Stimulated activated CD8-positive, alpha-beta memory T cell treated with anti-CD3 and anti-CD28 coated beads, Interleukin-12 subunit alpha, Interleukin-12 subunit beta, amount 100 ng/mL, for 24 hours (primary cell): Measurements from ENCODE around the gene TCTN1.
A peak's percentile ranks its signal among the peaks of the same experiment; 100 is the strongest.

Experiments used
- DNase-seq: peaks from one replicate; pipeline ENCODE4 v3.0.0-alpha.2; 2020; ENCODE audit errors: extremely low read depth

The TCTN1 gene

DNA sequence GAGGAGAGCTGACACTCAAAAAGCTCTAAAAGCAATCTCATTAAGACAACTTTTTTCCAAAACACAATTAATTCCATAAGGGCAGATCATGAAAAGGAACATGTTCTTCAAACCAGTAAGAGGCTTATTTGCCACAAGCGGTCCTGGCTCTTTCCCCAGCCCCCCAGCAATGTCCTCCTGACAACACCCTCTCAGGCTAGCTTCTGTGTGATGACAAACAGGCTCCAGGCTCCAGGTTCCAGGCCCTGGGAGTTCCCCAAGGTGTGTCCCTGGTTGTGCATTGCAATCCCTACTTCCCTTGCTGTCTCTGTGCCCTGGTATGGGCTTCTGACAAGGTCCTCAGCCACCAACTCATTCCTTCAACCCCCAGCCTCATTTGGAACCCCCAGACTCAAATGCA, 66.1 kb downstream of the TCTN1 start:
- no peak for DNase-seq

DNA sequence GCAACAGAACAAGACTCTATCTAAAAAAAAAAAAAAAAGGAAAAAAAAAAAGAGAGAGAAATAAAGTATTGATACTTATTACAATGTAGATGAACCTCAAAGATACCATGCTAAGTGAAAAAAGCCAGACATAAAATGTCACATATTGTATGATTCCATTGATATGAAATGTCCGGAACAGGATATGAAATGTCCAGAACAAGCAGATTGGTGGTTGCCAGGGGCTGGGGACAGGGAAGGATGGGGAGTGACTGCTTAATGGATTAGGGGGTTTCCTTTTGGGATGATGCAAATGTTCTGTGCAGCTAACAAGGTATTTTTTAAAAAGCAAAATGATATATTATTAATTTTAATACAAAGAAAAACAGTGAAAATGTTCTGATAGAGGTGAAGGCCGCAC, 70.0 kb downstream of the TCTN1 start:
- DNase-seq: no peak

DNA sequence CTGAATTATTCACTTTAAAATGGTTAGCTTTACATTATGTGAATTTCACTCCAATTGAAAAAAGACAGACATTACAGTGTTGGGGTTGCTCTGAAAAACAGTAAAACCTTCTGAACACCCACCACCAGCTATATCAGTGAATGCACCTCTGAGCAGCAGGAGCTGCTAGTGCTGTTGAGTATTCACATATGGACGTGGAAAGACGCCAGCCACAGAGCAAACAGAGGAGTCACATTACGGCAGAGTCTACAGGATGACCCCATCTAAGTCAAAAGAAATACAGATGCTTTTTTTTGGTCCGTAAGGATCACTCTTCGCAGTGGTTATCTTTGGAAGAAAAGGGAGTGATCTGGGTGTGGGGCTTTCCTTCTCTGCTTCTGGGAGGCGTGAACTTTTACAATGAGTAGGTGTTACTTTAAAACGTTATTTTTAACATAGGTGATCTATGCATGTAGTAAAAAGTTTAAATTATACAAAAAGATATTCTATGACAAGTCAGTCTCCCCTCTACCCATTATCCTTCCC, 70.4 kb downstream of the TCTN1 start:
- no peak for DNase-seq

DNA sequence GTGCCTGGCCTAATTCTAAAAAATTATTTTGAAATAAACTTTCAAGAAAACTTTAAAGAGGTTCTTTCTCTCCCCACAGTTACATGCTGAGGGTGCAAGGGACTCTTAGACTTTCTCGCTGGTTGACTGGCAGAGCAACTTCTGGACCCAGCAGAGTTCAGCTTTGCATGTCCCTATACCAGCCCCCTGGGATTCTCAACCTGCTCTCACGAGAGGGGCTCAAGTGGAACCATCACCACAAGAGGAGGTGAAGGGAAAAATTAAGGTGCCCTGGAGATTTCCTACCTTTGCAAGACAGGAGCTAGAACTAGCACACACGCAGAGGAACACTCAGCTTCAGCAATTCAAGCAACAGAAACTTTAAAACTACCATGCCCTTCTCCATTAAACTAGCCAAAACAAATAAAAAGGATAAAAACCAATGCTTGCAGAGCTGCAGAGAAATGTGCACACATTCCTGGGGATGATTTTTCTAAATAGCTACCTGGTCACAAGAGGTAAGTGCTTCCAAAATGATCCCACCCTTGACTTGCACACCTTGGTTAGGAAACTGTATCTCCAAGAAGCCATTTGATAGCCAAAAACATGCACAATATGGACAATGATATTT, 72.5 kb downstream of the TCTN1 start:
- no peak for DNase-seq

DNA sequence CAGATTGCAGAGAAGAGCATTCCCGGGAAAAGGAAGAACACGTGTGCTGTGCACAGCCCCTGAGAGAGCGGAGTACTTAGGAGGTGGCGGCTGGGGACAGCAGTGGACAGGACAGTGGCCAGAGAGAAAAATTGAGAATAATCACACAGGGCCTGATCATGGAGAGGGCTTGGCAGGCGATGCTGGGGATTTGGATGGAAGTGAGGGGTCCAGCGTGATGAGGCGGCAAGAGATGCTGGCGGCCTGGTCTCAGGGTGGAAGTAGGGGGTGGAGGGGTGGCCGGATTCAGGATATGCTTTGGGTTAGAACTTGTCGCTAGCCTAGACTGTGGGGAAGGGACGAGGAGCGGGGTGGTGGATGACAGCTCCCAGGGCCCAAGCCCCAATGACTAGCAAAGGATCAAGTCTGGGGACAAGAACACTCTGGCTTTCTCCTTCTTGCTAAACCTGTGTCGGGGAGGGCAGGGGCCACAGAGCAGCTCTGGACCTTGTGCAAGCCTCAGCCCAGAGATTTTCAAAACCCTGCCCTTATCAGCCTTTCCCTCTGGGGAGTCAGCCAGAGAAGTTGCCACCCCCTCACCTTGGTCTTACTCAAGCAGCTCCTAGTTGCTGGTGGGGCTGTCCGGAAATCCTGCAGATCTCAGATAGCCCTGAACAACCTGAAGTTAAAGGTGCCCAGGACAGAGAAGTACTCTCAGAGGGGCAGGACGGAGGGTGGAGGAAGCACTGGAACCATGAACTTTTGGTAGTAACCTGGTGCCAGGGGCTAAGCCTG, 73.7 kb downstream of the TCTN1 start:
- no peak for DNase-seq

DNA sequence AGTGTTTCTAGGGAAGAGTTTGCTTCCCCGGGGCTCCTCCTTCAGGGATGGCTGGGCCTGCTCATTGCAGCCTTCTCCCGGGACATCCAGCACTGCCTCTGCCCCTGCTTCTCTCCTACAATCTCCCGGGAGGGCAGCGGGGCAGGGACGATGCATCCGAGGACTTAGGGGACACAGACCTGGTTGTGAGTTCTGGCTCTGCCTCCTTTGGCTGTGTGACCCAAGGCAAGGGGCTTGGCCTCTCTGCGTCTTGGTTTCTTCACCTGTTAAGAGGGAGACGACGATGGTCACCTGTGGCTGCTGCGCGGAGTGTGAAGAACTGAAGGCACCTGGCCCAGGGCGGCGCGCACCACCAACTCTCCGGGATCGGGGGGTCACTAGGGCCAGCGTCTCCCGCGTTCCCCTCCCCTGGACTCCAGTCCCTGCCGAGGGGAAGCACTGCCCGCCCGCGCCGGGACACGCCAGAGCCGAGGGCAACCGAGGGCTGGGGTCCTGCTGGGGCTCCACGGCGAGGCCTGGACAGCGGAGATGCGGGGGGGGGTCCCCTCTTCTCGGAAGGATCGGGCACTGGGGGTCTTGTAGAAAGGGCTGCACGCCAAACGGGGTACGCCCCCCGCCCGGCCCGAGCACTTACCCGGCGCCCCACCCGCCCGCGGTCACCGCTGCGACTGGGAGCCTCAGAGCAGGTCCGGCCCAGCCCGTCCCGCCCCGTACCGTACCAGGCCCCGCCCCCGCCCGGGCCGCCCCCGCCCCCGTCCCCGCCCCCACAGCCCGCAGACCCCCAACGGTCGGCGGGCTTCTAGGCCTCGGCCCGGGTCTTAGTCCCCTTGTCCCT, 74.7 kb downstream of the TCTN1 start, which contains the start of gene HVCN1:
HVCN1 (minus strand) TSS at position 670 of the 835 bp plus-strand sequence. CDS start 5,870 bp downstream, outside the sequence.
- DNase-seq: no peak

DNA sequence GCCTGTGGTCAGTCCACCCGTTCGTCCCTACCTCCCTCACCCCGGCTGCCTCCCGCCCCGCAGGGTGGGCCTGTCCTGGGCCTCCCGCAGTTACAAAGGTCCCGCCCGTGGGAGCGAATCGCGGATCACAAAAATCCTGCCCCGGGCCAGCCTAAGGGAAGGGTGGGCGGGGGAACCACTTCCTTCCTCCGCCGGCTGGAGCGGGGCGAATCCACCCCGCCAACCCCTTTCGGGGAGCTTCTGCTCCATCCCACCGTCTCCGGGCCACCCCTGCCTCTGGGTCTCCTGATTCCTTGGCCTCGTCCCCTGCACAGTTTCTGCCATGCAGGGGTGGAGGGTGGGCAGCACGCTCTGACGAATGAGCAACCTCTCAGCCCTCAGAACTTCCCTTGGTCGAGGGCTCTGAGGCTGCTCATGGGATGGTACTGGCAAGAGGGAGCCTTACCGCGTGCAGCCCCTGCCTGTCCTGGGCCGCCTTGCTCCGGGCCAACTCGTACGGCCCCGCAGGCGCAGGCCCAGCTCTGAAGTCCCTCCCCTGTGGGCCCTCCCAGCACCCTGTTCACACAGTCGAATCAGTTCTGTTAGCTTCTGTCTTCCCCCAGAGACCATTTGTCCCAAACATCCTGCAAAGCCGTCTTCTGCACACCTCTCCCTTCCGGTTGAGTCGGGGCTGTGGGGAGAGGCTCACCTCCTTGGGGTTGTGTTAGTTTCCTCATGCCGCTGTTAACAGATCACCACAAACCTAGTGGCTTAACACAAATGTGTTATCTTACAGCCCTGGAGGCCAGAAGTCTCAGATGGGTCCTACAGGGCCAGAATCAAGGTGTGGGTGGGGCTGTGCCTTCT, 75.6 kb downstream of the TCTN1 start:
- DNase-seq: peak; percentile 15

DNA sequence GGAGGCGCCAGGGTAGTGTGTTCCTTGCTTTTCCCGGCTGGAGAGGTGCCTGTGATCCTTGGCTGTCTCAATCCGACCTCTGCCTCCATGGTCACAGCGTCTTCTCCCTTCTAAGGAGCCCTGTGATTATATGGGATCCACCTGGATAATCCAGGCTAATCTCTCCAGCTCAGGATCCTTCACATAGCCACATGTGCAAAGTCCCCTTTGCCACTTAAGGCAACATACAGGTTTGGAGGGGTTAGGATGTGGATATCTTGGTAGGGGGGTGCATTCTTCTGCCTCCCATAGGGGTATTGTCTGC, 76.2 kb downstream of the TCTN1 start:
- no peak for DNase-seq

DNA sequence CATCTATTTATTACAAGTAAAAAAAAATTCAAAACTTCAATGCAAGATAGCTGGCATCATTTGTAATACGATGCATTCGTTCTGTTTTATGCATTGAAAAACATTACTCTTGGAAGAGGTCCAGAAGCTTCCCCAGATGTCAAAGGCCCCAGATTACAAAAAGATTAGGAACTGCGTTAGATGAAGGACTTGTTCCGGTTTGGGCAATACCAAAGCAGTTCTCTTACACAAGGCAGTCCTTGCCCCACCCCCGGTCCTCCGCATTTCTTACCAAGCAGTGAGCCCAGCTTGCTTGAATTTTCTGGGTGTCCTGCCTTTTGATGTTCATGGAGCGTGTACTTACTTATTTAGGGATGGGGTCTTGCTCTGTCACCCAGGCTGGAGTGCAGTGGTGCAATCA, 79.8 kb downstream of the TCTN1 start:
- DNase-seq: no peak

DNA sequence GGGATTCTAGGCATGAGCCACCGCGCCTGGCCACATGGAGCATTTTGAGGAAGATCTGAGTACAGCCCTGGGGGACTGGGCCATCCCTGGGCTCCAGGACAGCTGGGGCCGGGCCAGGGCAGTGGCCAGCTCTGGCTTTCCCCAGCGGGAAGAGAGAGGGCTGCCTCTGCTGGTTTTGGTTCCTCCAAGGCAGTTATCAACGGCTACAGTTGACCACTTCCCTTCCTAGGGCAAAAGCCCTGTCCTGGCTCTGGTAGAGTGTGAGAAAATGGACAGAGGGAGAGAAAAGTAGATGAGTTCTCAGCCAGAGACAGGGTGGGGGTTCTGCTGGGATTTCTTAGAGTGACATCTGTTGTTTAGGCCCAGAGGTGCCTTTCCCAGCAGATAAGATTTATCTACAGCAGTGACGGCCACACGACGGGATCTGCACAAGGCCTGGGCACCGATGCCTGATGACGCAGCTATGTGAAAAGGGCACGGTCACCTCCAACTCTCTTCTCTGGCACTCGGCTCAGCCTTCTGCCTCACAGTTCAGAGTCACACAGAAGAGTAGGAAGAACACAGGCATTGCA, 80.5 kb downstream of the TCTN1 start:
- DNase-seq: no peak

DNA sequence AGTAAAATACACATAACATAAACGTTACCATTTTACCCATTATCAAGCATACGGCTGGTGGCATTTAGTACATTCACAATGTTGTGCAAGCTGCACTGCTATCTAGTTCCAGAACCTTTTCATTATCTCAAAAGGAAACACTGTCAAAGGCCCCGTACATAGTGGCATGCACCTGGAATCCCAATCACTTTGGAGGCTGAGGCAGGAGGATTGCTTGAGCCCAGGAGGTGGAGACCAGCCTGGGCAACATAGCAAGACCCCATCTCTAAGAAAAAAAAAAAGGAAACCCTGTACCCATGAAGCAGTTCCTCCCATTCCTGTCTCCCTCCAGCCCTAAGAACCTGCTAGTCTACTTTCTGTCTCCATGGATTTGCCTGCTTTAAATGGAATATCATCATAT, 82.4 kb downstream of the TCTN1 start:
- DNase-seq: no peak

DNA sequence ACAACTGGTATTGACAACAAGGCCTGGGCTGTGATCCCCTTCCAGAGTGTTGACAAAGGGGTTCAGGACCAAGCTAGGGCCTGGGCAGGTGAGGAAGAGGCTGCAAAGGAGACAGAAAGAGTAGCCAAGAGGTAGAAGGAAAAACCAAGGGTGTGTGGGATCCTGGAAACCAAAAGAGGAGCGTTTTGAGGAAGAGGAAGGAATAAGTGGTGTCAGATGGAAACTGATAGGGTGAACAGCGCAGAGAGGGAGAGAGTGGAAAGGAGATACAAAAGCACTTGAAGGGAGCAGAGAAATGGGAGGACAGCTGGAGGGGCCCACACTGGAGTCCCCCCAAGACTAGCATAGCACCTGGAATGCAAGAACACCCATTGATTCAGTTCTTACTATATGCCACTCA, 83.3 kb downstream of the TCTN1 start:
- DNase-seq: no peak

DNA sequence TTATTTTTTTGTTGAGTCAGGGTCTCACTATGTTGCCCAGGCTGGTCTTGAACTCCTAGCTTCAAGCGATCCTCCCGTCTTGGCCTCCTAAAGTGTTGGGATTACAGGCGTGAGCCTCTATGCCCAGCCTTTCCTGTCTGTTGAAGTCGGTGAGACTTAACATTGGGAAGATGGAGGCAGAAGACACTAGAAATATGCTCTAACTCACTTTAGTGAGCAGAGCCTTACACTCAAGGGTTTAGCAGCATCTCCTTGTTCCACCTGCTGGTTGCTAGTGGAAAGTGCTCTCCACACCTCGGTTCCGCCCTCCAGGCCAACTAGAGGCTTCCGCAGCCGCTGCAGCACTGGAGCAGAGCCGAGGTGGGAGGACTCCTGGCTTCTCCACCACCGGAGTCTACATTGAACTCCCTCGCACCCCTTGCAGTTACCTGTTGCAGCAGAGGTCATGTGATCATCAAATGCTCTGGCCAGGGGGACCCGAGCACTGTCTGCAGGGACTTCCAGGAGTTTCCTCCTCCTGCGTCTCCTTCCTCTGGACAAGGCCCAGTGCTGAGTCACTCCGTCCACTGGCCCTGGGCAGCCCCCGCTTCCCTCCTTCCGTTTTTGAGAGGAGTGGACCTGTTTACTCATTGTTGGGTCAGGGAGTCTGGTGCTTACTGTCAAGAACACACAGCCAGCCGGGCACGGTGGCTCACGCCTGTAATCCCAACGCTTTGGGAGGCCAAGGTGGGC, 84.4 kb downstream of the TCTN1 start:
- peak; percentile 33 for DNase-seq
